Hematopoietic multipotent progenitor cell treated with erythropoietin and hydrocortisone succinate and interleukin-3 and kit ligand, for 15 days (in vitro differentiated cells): Measurements from ENCODE around the gene SSTR3.
"Not testable (repeated sequence)": the region's sequence is repeated elsewhere in the genome, so short reads cannot be mapped to it uniquely, and the experiment has no call there.

Experiments used
- DNase-seq: peaks from one replicate; pipeline ENCODE4 v3.0.0-alpha.2; 2015; ENCODE audit warnings: low spot score

The SSTR3 gene

DNA sequence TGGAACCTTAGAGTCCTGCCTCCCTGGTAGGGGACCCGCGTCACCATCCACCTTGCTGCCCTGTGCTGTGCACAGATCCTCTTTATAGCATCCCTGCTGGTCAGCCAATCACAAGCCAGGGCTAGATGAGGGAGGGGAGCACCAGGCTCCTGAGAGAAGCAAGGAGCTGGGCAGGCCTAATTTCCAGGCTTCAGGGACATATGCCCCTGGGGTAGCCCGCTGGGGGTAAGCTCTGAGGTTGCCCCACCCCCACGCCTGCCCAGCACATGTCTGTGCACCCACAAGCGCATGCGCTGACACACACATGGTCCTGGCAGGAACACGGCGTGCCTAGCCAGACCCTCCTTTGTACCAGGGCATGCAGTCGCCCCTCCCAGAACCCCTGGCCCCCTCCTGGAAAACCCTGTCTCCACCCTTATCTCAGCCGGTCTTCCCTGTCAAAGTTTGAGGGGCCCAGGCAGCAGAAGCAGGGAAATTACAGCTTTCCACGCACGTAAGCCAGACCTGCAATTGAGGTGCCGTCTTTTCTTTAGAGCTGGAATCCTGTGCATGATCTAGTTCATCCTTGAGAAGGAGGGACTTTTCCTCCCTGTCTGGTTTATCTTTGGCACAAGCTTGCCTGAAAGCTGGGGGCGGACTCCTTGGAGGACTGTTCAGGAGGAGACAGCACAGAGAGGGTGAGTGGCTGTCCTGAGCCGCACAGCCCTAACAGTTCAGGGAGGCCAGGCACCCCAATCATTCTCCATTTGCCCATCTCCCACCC is 2.1 kb downstream of the SSTR3 start:
- DNase-seq, result no peak

DNA sequence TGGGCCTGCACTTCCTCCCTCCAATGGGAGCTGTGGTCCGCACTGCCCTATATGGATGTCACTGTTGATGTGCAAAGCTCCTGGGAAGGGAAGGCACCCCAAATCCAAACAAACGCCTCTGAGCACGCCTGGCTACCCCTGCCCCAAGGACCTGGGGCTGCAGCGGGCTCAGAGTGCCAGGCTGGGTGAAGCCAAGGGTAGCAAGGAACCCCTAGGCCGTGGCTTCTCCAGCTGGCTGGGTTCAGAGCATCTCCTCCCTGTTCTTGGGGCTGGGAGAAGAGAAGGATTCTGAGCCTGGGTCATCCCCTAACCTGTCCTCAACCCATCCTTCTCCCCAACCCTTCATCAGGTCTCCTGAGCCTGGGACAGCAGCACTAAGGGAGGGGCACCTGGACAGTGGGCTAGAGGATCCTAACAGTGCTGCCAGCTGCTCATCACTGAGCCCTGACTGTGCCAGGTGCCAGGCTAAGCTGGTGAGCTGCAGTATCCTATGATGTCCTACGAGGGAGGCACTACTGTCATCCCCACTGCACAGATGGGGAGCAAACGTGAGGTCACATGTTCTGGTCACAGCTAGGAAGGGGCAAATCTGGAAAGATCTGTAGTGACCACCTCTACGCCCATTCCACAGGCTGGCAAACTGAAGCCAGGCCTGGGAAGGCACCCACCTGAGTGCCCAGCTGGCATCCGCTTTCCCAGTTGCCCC is 3.0 kb downstream of the SSTR3 start:
- no peak for DNase-seq

DNA sequence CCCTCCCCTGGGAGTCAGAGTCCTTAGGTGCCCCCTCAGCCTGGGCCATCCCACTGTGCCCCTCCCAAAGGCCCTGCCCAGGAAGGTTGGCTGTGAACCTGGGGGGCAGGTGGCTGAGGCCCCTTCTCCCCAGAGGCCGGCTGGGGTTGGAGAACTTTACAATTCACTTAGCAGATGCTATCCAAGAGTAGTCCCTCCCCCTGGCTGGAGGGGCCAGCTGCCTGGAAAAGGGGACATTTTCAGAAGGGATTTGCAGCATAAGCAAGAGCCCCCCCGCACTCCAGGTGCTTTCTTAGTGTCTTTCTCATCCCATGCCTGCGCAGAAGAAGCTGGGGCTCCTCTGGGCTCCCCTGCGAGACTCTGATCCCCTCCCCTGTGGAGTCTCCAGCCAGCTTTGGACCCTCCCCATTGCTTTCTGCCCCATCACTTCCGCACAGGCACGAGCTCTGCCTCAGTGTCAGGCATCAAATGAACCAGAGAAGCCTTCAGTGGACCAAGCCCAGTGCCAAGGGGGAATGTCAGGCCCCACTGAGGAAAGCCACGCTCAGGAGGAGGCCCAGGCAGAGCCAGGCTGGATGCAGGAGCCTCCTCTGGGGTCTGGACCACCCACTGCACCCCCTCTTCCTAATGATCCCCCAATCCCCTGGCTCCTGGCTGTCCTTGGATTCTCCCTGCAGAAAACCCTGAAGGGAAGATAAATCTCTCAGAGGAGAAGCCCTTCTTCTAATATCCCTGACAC is 3.7 kb downstream of the SSTR3 start:
- no peak for DNase-seq

DNA sequence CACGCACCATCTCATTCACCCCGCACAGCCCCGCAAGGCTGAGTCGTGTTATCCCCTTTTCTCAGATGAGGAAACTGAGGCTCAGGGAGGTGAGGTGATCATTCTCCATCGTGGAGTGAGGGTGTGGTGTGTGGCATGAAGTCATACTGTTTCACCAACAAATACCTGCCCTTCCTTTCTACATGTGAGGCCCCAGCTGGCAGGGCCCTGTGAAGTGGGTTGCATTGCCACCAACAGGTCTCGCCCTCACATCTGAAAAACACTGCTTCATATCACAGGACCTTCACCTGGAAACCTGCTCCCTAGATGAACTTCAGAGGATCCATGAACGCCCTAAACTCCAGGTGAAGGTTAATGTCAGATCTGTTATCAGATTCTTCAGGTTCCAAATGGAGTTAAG is 4.3 kb downstream of the SSTR3 start:
- DNase-seq, result no peak

DNA sequence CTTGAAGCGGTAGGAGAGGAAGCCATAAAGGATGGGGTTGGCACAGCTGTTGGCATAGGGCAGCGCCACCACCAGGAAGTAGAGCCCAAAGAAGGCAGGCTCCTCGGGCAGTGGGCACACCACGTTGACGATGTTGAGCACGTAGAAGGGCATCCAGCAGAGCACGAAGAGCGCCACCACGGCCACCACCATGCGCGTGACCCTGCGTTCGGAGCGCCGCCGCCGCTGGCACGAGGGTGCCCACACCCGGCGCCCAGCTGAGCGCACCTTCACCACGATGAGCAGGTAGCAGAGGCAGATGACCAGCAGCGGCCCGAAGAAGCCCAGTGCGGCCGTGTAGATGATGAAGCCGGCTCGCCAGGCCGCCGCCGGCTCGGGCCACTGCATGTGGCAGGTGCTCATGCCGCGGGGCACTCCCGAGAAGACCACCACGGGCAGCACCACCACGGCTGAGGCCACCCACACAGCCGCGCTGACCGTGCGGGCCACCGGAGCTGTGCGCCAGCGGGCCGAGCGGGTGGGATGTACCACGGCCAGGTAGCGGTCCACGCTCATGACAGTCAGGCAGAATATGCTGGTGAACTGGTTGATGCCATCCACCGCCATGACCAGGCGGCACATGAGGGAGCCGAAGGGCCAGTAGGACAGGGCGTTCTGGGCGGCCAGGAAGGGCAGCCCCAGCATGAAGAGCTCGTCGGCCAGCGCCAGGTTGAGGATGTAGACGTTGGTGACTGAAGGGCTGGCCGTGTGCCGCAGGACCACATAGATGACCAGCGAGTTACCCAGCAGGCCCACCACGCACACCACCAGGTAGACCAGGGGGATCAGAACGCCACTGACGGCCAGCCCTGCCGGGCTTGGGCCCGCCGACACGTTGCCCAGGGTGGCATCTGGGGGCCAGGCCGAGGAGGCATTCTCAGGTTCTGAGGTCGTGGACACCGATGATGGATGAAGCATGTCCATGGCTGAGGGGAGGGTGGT is 5.1 kb downstream of the SSTR3 start:
- no peak for DNase-seq

DNA sequence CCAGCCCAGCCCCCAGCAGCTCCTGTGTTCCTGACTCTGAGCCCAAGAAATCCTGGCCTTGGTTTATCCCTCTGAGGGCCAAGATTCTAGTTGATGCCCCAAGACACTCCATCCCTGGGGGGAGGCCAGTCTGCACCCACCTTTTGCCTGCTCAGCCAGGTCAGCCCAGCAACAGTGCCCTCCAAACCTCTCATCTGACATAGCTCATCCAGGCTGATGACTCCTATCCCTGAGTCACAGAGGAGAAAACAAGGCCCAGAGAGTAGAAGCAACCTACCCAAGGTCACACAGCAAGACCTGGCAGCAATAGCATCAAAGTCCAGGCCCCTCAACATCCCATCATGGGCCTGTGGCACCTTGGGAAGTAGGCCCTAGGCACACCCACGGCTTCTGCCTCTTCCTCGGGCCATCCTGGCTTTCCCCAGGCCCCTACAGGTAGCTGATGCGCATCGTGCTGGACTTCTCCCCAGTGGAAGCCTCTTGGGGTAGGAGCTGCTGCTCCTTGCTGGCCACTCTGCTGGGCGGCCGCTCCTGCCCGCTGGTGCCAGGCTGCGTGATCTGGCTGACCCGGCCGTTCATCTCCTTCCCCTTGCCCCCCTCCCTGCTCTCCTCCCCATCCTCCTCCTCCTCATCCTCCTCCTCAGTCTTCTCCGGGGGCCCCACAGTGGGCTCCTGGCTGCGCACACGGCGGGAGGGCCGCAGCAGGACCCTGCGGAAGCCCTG is 6.0 kb downstream of the SSTR3 start:
- no peak for DNase-seq

DNA sequence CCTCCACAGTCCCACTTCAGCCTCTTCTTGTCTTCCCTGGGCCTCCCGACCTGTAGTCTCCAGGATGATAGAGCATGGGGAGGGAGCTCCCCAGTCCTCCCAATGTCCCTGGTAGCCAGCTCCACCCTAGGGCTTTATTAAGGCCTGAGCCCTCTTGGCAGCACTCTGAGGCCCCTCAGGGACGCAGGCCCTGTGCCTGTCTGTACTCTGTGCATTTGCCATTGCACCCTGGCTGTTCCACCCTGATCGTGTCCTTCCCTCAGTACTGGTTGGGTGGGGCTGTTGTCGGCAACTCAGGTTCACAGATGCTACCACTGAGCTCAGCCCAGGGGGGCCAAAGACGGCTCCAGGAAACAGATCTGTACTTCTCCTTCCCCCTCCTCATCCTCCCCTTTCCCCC is 7.2 kb downstream of the SSTR3 start:
- no peak for DNase-seq

DNA sequence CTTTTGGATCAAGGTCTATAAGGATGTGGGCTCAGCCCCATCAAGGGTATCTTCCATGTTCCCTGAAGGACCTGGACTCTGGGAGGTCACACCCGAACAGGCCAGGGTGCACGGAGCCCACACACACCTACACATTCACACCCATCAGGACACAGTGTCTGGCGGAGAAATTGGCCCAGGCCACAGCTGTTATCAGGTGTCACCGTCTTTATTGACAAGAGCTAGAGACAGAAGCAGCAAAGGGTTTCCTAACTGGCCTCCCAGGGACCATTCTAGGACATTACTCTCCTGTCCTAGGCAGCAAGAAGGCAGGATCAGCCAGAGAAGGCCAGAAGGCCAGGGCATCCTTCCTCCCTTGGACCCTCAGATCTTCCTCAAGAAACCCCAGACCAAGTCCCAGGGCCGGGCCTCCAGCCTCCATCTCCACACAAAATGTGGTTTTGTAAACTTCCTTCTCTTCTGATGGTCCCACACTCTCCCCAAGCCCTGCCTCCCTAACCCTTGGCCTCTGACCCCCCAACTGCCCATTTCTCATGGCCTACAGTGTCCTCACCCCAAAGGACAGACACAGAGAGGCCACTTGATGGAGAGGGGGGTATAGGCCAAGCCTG is 8.1 kb downstream of the SSTR3 start:
- DNase-seq, result no peak

DNA sequence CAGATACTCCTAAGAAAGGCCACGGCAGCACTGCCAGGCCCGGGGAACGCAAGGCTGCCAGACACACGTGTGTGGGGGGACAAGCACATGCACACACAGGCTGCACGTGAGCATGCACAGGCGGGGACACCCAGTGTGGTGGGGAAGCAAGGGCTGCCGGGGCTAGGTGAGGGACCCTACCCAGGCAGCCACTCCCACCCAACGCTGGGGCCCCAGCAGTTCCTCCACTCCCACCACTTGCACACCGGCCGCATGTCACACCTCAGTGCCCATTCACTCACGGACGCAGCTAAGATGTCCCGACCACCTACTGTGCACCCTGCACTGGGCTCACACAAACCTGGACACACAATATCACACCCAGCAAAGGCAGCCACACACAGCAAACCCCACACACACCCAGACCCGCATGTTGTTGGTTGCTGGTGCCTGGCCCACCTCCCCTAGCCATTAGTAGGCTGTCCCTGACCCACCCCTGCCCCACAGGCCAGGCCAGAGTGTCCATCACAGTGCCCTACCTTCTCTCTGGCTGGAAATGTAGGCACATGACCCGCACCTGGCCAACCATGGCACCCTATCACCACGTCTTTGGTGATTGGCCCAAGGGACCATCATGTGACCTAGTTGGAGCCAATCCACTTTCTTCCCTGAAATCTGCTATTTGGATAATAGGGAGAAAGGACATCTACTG is 8.8 kb downstream of the SSTR3 start:
- DNase-seq, result no peak

DNA sequence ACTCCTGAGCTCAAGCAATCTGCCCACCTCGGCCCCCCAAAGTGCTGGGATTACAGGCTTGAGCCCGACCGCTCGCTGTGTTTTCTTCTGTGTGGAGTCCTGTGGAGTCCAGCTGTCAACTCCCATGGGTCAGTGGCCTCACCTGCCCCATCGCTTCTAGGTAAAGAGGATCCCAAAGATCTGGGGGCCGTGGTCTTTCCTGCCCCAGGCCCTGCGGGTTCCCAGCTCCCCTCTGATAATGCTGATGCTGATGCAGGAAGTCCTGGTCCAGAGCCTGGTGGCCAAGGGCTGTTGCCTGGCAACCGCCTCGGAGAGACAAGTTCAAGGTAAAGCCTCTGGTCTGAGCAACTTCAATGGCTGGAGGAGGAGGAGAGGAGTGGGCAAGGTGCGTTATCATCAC is 9.6 kb downstream of the SSTR3 start:
- DNase-seq, result no peak

DNA sequence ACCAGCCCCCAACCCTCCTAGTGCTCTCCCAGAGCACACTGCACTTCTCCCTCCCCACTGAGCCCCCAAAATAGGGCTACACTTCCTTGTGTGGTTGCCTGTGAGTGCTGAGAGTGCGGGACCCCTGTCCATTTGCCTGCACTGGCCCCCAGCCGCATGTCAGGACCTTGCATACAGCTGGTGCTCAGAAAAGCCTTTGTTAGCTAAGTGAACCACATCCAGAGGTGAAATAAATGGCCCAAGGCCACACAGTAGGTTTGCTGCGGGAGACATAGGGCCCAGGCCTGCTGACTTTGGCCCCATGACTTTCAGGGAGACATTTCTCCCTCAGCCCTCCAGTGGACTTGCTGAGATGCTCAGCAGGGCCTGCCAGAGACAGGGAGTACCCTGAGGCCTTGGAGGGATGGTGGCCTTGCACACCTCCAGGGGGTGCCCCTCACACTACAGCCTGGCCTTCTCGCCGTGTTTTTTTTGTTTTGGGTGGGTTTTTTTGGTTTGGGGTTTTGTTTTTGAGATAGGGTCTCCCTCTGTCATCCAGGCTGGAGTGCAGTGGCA is 10.2 kb downstream of the SSTR3 start:
- no peak for DNase-seq

DNA sequence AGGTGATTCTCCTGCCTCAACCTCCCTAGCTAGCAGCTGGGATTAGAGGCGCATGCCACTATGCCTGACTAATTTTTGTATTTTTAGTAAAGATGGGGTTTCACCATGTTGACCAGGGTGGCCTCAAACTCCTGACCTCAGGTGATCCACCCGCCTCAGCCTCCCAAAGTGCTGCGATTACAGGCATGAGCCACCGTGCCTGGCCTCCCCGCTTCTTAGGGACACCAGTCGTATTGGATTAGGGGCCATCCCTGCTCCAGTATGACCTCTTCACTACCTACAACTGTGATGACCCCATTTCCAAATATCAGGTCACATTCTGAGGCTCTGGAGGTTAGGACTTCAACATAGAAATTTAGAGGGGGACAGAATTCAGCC is 10.8 kb downstream of the SSTR3 start:
- not testable (repeated sequence) for DNase-seq

DNA sequence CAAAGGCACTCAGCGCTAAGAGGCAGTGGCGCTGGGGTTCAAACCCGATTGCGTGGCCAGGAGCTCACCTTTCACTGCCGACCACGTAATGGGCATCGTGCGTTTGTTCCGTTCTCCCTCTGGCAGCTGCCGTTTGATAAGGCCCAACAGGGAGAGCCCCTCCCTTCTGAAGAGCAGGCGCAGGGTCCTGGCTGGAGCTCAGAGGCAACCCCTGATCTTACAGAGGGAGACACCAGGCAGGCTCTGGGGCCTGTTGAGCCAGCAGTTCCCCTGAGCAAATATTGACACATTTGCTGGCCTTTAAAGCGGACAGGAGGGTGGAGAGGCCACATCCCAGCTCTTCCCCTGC is 12.5 kb downstream of the SSTR3 start:
- no peak for DNase-seq

DNA sequence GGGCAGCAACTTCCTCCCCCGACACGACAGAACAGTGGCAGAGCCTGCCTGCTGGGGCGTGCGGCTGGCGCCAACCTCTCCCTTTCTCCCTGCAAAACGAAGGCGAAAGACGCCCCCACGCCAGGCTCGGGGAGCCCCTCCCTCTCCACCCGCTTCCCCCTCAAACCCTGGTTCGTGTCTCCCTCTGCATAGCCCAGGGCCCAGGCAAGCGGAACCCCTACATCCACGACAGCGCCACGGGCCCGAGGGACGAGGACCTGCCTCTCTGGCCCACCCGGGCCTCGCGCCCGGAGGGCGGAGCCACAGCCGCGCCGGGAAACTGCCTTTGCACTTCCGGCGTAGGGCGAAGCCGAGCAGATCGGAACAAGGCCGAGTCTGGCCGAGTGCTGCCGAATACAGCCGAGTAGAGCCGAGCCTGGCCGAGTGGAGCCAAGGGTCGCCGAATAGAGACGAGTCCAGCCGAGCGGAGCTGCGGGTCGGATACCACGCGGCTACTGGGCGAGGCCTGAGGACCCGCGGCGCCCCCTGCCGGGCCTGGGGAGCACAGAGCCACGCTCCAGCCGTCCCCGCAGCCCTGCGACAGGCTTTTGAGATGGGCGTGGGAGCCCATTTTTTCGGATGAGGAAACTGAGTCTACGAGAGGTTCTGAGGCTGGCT is 13.0 kb downstream of the SSTR3 start:
- DNase-seq, result peak; percentile 93

DNA sequence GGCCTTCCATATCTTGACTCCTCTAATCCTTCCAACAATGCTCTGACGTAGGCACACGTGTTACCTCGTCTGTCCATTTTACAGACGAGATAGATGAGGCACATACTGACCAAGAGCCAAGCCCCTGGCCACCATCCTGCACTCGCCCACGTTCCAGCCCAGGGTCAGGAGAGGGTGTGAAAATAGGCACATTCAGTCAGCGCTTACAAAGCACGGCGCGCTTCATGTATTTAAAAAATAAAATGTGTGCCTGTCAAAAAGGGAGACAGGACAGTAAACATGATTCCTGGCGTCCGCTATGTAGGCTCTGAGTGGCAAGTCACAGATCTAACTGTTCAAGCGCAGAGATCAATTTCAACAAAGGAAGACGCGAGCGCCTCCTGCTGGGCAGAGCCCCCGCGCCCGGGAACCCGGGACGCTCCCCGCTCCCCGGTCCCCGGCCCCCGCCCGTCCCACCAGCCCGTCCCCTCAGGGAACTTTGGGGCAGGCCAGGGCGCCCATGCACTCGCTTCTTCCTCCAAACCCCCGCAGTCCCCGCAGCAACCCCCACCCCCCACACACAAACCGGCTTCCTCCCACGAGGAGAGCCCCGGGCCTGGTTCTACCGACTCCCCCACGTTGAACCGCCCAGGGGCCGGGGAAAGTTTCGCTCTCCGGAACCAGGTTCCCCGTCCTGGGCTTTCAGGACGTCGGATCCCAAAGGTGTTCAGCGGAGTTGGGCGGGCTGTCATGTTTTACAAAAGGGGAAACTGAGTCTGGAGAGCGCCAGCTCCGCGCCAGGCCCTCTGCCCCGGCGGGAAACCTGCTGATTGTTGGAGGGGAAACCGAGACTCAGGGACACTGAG is 13.8 kb downstream of the SSTR3 start:
- DNase-seq, result peak; percentile 78

DNA sequence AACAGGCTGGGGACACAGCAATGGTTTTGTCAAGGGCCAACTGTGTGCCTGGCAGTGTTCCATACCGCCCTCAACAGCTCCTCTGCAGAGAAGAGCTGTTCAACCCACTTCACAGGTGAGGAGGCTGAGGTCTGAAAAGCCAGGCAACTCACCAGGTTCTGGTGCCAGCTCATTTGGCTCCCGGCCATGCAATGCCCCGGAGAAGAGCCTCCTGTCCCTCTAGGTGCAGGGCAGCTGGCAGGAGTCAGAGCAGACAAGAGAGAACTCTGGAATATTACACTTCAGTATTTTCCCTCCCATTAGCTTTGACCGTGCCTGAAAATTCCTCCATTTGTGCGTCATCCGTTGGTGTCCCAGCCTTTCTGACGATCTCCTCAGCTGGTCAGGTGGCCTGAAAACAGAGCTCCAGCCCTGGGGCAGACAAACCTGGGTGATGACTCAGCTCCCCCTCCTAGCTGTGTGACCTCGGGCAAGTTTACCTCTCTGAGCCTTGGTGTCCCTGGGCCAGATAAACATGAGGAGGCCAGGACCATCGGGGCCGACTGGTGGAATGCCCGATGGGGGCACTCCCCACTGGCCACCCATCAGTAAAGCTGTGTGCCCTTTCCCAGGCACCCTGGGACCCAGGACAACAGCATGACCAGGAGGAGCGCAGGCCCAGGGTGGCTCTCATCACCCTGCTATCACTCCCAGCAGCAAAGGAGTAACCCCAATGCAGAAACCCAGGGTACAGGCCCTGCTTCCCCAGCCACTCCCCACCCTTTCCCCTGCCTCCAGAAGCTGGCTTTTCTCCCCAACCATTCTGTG is 14.6 kb downstream of the SSTR3 start:
- no peak for DNase-seq
